CD4-positive, alpha-beta T cell treated with Interleukin-6 at 100 ng/mL for 8 hours (primary cell): ENCODE measurements around the gene OCRL.
"Not testable (repeated sequence)": the region's sequence is repeated elsewhere in the genome, so short reads cannot be mapped to it uniquely, and the experiment has no call there.

Source experiments
- DNase-seq: peaks from one replicate; pipeline ENCODE4 v3.0.0-alpha.2; 2020; ENCODE audit warnings: mixed read lengths, low spot score

The OCRL gene

GRCh38 chrX:129534816-129535578, 5.1 kb upstream of the OCRL start:
- DNase-seq = no peak

GRCh38 chrX:129540722-129541184, 694 bp downstream of the OCRL start:
- no peak for DNase-seq

GRCh38 chrX:129544780-129545179, 4.7 kb downstream of the OCRL start:
- no peak for DNase-seq

- no peak for DNase-seq
These were observed 5.3 kb downstream of the OCRL start for GRCh38 chrX:129545408-129545807.

- no peak for DNase-seq
These were observed 9.1 kb downstream of the OCRL start for GRCh38 chrX:129549124-129549523.

GRCh38 chrX:129553619-129554288, 13.7 kb downstream of the OCRL start:
- DNase-seq = no peak

- DNase-seq = not testable (repeated sequence)
These were observed 14.8 kb downstream of the OCRL start for GRCh38 chrX:129554816-129555215.

GRCh38 chrX:129556806-129557315, 16.8 kb downstream of the OCRL start:
- DNase-seq = no peak

GRCh38 chrX:129557844-129558480, 17.9 kb downstream of the OCRL start:
- no peak for DNase-seq

GRCh38 chrX:129559783-129560182, 19.7 kb downstream of the OCRL start:
- no peak for DNase-seq

- no peak for DNase-seq
These were observed 21.4 kb downstream of the OCRL start for GRCh38 chrX:129561453-129561852.

GRCh38 chrX:129564345-129564744, 24.3 kb downstream of the OCRL start:
- not testable (repeated sequence) for DNase-seq

GRCh38 chrX:129565046-129565650, 25.1 kb downstream of the OCRL start:
- no peak for DNase-seq

GRCh38 chrX:129566073-129566472, 26.0 kb downstream of the OCRL start:
- DNase-seq = no peak

- no peak for DNase-seq
These were observed 28.3 kb downstream of the OCRL start for GRCh38 chrX:129568349-129568748.

- no peak for DNase-seq
These were observed 32.4 kb downstream of the OCRL start for GRCh38 chrX:129572422-129572821.

GRCh38 chrX:129573652-129574051, 33.6 kb downstream of the OCRL start:
- DNase-seq = not testable (repeated sequence)

GRCh38 chrX:129574214-129574613, 34.2 kb downstream of the OCRL start:
- no peak for DNase-seq

GRCh38 chrX:129576539-129576938, 36.5 kb downstream of the OCRL start:
- DNase-seq = no peak

GRCh38 chrX:129577473-129577872, 37.4 kb downstream of the OCRL start:
- no peak for DNase-seq

GRCh38 chrX:129577877-129578276, 37.8 kb downstream of the OCRL start:
- DNase-seq = no peak

- DNase-seq = no peak
These were observed 41.8 kb downstream of the OCRL start for GRCh38 chrX:129581904-129582303.
